WERI-Rb-1 (cell line): Measurements from ENCODE around the gene HIVEP2.

Source experiments
- DNase-seq: peaks from one replicate; pipeline ENCODE4 v3.0.0-alpha.2; 2020
- H3K27ac ChIP-seq: fragments of 250-450 bp; sonication (Bioruptor Pico); 2 replicates; pipeline ENCODE4 v1.5.1; 2020; ENCODE audit warnings: mild to moderate bottlenecking, moderate library complexity
- H3K27me3 ChIP-seq: fragments of 250-450 bp; sonication (Bioruptor Pico); 2 replicates; pipeline ENCODE4 v1.5.1; 2021; ENCODE audit warnings: mild to moderate bottlenecking, low read depth, moderate library complexity; ENCODE audit not compliant: insufficient read depth, severe bottlenecking
- H3K36me3 ChIP-seq: fragments of 250-450 bp; sonication (Bioruptor Pico); 2 replicates; pipeline ENCODE4 v1.5.1; 2020; ENCODE audit warnings: mild to moderate bottlenecking, moderate library complexity
- H3K4me3 ChIP-seq: 2 replicates; pipeline ENCODE4 v1.5.1; 2011; ENCODE audit warnings: low read depth, mild to moderate bottlenecking, control low read depth, low read length
- H3K9me3 ChIP-seq: fragments of 250-450 bp; sonication (Bioruptor Pico); 2 replicates; pipeline ENCODE4 v1.5.1; 2021; ENCODE audit warnings: mild to moderate bottlenecking, moderate library complexity; ENCODE audit not compliant: severe bottlenecking
- CTCF ChIP-seq: IDR thresholded peaks from 2 replicates; pipeline ENCODE4 v1.5.1; 2011; ENCODE audit warnings: low read depth, mild to moderate bottlenecking, control low read depth, inconsistent platforms, low read length

The HIVEP2 gene

GRCh38 chr6:142893088-142893487, 51.9 kb downstream of the HIVEP2 start:
- no peak for TF ChIP-seq CTCF

GRCh38 chr6:142892254-142893021, 52.5 kb downstream of the HIVEP2 start:
- Histone ChIP-seq H3K36me3 (no peaks in the 10 kb centered on the region), H3K4me3 (no peak overlapping the region), H3K27me3 (no peaks in the 10 kb centered on the region), H3K27ac (no peak overlapping the region), H3K9me3 (no peaks in the 10 kb centered on the region)
- no peak for DNase-seq
- TF ChIP-seq CTCF = no peak

More at GRCh38 chr6:142893088-142893487, 51.9 kb downstream of the HIVEP2 start:
- H3K36me3 ChIP-seq = no peaks in the 10 kb centered on the region
- H3K27ac ChIP-seq = no peak overlapping the region
- no peak overlapping the region for H3K4me3 ChIP-seq
- no peaks in the 10 kb centered on the region for H3K27me3 ChIP-seq
- DNase-seq = no peak
- no peaks in the 10 kb centered on the region for H3K9me3 ChIP-seq

DNA sequence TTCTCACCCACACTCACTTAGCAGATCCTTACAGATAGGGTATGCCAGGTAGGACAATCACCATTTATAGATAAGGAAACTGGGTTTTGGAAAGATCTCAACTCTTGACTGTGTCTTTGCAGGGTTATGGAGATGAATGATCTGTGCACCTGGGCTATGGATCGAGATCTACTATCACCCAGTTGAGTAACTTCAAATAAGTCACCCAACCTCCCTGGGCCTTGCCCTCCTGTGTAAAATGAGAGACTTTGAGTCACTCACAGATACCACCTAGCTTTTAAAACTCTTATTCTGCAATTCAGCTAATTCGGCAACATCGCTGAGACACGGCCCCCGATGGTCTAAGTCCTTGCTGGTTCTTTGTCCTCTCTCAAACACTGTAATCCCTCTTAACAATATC, 53.5 kb downstream of the HIVEP2 start:
- H3K36me3 ChIP-seq = no peaks in the 10 kb centered on the region
- TF ChIP-seq CTCF = no peak
- no peaks in the 10 kb centered on the region for H3K27me3 ChIP-seq
- H3K9me3 ChIP-seq = no peaks in the 10 kb centered on the region
- DNase-seq = no peak
- H3K27ac ChIP-seq = no peak overlapping the region
- H3K4me3 ChIP-seq = no peak overlapping the region

GRCh38 chr6:142888456-142888855, 56.5 kb downstream of the HIVEP2 start:
- H3K27me3 ChIP-seq = no peaks in the 10 kb centered on the region
- H3K36me3 ChIP-seq = no peaks in the 10 kb centered on the region
- no peaks in the 10 kb centered on the region for H3K9me3 ChIP-seq
- H3K4me3 ChIP-seq = no peak overlapping the region
- TF ChIP-seq CTCF = no peak
- H3K27ac ChIP-seq = no peak overlapping the region
- no peak for DNase-seq

- H3K9me3 ChIP-seq = no peaks in the 10 kb centered on the region
- TF ChIP-seq CTCF = no peak
- no peaks in the 10 kb centered on the region for H3K36me3 ChIP-seq
- H3K27me3 ChIP-seq = no peaks in the 10 kb centered on the region
- no peak overlapping the region for H3K27ac ChIP-seq
- no peak overlapping the region for H3K4me3 ChIP-seq
- DNase-seq = no peak
Observed at GRCh38 chr6:142887517-142887916, 57.5 kb downstream of the HIVEP2 start.
